H7 (cell line): ENCODE measurements around the gene JAKMIP1. TPM values are rescaled to one million over a fixed set of nuclear protein-coding genes. Genes with fewer than 3 reads are reported as not detected.

Experiments
- DNase-seq: peaks from one replicate; pipeline ENCODE4 v3.0.0; 2012
- H3K27me3 ChIP-seq: 2 replicates; pipeline ENCODE4 v1.6.0; 2011; ENCODE audit warnings: mild to moderate bottlenecking, low read length; ENCODE audit not compliant: control insufficient read depth, insufficient read depth
- H3K36me3 ChIP-seq: replicated peaks from 2 replicates; pipeline ENCODE4 v1.5.1; 2011; ENCODE audit warnings: low read length; ENCODE audit not compliant: control insufficient read depth, insufficient read depth
- H3K4me3 ChIP-seq: 2 replicates; pipeline ENCODE4 v1.5.1; 2011; ENCODE audit warnings: low read depth, mild to moderate bottlenecking, control low read depth, low read length, moderate library complexity; ENCODE audit not compliant: insufficient read depth
- total RNA-seq: library from RNA; depleted of rRNA; stranded (reverse); fragments of >200 nt; shearing (Covaris generic); gene quantifications from 2 replicates; pipeline ENCODE4 v1.2.3, GENCODE V29; 2014

JAKMIP1 gene
- total RNA-seq, 1 experiment from 2014 or later: 10.3 TPM

DNA sequence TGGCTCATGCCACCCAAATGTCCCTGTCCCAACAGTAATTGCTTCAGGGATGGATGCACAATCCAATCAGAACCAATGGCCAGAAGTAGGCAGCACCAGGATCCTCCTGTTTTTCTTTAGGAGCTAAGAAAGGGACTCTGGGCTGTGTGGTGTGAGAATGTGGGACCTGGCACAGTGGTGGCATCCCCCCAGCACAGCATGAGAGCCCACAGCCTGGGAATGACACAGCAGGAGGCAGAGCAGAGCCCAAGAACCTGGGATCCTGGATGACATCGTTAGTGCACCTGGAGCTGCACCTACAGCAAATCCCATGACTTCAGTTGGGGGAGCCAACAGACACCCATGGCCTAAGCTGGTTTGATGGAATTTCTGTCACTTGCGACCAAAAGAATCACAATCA lies 111.4 kb downstream of the JAKMIP1 start:
- H3K4me3 ChIP-seq: no peak overlapping the region
- no peaks in the 10 kb centered on the region for H3K27me3 ChIP-seq
- DNase-seq: no peak
- no peaks in the 10 kb centered on the region for H3K36me3 ChIP-seq

DNA sequence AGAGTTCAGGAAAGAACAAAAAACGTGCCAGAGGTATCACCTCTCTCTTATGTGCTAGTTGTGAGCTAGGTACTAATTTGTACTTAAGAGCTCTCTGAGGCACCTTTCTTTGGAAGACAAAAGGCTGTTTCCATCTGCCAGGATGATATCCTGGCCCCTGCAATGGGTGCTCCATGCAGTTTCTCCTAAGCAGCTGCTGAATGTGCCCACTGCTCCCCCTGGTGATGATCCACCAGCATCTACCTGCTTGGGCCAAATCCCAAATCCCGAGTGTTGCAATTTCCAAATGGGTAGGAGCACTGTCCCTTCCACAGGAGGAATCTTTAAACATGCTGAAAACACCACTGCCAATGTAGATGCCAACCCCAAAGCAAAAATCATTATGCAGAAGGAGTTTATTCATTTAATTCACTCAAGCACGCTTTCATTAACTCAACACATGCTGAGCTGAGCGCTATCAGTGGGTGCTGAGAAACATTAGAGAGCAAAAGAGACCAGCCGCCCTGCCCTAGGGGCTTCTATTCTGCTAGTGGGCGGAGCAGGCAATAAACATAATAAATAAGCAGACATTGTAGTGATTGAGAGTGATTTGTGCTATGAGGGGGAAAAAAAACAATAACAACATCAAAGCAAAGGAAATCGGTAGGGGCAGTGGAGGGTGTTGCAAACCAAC lies 112.5 kb downstream of the JAKMIP1 start:
- H3K4me3 ChIP-seq: no peak overlapping the region
- H3K36me3 ChIP-seq: no peaks in the 10 kb centered on the region
- H3K27me3 ChIP-seq: no peaks in the 10 kb centered on the region
- DNase-seq: peak; percentile 80

DNA sequence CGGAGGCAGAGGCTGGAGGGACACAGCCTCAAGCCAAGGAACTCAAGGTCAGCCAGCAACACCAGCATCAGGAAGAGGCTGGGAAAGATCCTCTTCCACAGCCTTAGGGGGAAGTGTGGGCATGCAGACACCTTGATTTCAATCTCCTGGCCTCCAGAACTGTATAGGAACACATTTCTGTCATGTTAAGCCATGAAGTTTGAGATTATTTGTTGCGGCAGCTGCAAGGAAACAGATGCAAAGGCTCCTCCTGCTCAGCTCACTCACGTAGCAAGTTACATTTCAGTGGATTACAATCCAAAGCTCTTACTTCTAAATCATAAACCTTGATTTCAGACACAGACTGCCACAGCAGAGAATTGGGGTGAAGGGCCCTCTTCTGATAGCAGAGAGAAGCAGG lies 113.5 kb downstream of the JAKMIP1 start:
- H3K36me3 ChIP-seq: no peaks in the 10 kb centered on the region
- no peaks in the 10 kb centered on the region for H3K27me3 ChIP-seq
- H3K4me3 ChIP-seq: no peak overlapping the region
- no peak for DNase-seq

DNA sequence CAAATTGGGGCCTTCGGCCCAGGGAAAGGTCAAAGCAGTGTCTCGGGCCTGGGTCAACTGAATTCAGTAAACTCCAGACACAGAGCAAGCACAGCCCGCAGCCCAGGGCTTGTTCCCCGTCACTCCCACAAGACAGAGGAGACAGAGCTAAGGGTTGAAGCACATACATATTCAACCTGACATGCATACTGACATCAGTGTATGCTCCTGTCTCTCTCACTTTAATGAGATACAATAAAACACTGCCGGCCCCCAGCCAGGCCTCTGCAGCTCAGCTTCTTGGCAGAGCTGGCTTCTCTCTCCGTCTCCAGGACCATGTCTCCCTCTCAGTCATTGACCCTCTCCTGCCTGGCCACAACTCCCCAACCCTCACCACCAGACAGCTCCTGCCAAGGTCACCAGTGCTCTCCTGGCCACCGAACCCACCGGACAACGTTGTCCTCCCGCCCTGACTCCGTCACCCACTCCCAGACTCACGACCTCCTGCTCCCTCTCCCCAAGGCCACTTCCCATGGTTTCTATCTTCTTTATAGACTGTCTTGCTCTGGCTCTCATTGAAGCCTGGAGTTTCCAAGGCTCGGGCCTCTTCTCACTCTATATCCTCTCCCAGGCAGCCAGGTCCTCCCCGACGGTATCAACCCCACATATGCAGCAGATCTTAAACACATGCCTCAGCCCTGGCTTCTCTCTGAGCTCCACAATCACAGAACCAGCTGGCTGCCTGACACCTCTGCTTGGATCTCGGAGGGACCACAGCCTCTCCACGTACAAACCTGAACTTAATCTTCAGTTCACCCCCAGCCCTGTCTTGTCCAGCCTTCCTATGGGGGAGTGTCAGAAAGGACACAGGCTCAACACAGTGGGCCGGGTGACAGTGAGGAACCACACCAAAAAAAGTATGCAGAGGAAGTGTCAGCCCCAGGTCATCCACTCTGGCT lies 114.4 kb downstream of the JAKMIP1 start:
- Histone ChIP-seq H3K36me3 (no peaks in the 10 kb centered on the region), H3K4me3 (no peak overlapping the region), H3K27me3 (no peaks in the 10 kb centered on the region)
- DNase-seq: no peak

DNA sequence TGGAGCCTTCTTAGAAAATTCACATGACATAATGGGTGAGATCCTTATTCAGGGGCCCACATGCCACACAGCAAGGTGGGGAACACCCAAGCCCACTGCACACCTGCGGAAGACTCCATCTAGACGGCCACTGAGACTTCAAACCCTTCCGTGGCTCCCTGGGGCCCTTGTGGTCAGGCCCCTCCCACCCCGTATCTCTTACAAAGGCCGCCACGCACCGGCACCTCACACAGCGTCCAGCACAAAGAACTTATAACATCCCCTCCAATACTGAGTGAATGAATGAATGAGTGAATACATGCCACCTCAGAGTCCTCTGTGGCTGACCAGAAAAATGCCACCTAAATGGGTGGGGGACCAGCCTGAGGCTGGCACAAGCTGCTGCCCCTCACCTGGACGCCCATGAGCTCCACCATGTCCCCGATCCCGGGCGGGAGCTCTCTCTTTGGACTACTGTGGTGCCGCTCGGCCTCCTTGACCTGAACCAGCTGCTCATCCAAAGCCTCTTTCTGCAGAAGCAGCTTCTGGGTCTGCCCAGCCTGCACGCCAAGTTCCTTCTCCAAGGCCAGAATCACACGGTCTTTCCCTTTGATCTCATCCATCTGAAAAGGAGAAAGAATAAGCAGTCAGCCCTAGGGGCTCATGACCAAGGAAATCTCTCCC lies 115.2 kb downstream of the JAKMIP1 start:
- no peak for DNase-seq
- H3K27me3 ChIP-seq: no peaks in the 10 kb centered on the region
- H3K4me3 ChIP-seq: no peak overlapping the region

DNA sequence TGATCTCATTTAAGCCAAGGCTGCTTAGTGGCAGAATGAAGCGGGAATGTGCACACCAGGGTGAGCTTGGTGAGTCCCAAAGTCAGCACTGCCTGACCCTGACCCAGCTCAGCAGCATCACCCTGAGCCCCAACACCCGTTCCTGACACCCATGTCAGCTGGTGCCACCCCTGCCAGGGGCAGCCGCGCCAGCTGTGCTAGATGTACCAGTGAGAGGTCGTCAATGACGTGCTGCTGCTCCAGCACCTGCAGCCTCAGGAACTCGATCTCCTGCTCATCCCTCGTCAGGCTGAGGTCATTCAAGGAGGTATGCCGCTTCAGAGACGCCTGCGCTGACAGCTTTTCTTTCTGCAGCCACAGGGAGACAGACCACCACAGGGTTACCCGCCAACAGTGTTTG lies 120.4 kb downstream of the JAKMIP1 start:
- no peaks in the 10 kb centered on the region for H3K36me3 ChIP-seq
- DNase-seq: no peak
- H3K4me3 ChIP-seq: no peak overlapping the region

More for the DNA sequence above, 115.2 kb downstream of the JAKMIP1 start:
- H3K36me3 ChIP-seq: no peaks in the 10 kb centered on the region

DNA sequence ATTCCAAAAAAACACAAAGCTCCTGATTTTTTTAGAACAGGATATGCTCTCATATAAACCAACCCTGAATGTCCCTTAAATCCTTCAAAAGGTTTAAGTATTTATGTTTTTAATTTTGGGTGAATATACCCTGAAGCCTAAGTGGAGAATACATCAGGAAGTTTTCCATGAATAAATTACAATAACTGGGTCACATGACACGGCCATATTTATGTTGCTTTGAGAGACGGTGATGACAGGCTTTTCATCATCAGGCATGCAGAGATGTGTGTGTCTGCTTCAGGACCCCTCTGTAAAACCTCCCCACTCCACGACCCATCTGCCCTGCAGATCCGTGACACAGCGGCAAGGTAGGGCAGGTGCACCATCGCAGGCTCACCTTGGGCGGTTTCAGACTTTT lies 121.8 kb downstream of the JAKMIP1 start:
- H3K4me3 ChIP-seq: no peak overlapping the region
- DNase-seq: no peak

More for the DNA sequence above, 120.4 kb downstream of the JAKMIP1 start:
- no peaks in the 10 kb centered on the region for H3K27me3 ChIP-seq

DNA sequence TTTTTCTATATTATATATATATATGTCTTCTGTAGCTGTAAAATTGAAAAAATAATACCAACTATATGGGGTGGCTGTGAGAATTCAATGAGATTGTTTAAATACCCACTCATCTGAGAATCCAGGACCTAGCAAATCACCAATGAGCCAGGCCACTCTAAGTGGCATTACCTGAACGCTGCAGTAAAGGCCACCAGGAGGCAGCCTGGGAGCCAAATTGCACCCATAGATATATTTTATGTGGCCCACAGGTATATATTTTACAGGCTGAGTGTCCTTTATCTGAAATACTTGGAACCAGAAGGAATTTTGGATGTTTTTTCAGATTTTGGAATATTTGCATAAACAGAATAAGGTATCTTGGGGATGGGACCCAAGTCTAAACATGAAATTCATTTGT lies 124.0 kb downstream of the JAKMIP1 start:
- H3K36me3 ChIP-seq: no peaks in the 10 kb centered on the region
- DNase-seq: peak; percentile 76
- no peak overlapping the region for H3K4me3 ChIP-seq
- H3K27me3 ChIP-seq: no peaks in the 10 kb centered on the region

More for the DNA sequence above, 121.8 kb downstream of the JAKMIP1 start:
- Histone ChIP-seq H3K36me3 (no peaks in the 10 kb centered on the region), H3K27me3 (no peaks in the 10 kb centered on the region)

DNA sequence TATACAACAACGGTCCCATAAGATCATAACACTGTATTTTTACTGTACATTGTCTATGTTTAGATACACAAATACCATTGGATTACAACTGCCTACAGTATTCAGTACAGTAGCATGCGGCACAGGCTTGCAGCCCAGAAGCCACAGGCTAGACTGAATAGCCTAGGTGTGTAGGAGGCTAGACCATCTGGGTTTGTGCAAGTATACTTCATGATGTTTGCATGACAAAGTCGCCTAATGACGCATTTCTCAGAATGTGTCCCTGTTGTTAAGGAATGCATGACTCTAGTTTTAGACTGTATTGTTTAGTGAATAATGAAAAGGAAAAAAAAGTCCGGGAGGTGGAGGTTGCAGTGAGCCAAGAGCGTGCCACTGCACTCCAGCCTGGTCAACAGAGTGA lies 125.6 kb downstream of the JAKMIP1 start:
- DNase-seq: no peak

DNA sequence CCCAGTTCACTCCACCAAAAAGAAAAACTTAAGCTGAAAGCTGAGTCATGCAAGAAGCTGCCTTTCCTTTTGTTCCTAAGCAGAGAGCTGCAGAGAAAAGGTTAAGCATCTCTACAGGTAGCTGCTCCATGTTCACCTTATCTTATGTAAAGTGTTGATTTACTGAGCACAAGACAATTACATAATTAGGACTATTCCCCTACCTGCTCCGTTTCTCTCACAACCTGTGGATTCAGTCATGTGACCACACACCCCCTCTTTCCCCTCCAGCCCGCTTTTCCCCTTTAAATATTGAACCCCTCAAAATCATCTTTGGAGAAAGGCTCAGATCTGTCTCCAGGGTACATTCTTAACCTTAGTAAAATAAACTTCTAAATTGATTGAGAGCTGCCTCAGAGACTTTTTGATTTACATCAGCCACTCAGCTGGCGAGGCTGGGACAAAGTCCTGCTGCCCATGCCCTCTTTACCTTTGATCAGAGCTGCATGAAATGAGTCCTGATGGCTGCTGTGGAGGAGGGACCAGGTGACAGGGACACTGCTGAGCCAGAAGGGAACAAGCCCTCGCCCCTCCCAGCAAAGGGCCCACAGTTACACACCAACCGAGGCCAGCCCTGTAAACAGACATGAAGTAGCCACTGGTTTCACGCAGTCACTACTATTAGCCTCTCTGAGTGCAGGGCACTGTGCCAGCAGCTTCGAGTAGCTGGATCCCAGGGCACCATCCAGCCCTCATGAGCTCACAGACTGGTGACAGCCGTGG lies 128.2 kb downstream of the JAKMIP1 start:
- no peak for DNase-seq
- Histone ChIP-seq H3K36me3 (no peaks in the 10 kb centered on the region), H3K4me3 (no peak overlapping the region), H3K27me3 (peaks cover 1% of the 10 kb centered on the region; the same call in 1 of the 2 replicates)

More for the DNA sequence above, 125.6 kb downstream of the JAKMIP1 start:
- H3K4me3 ChIP-seq: no peak overlapping the region
- peaks cover 1% of the 10 kb centered on the region; the same call in 1 of the 2 replicates for H3K27me3 ChIP-seq
- H3K36me3 ChIP-seq: no peaks in the 10 kb centered on the region

DNA sequence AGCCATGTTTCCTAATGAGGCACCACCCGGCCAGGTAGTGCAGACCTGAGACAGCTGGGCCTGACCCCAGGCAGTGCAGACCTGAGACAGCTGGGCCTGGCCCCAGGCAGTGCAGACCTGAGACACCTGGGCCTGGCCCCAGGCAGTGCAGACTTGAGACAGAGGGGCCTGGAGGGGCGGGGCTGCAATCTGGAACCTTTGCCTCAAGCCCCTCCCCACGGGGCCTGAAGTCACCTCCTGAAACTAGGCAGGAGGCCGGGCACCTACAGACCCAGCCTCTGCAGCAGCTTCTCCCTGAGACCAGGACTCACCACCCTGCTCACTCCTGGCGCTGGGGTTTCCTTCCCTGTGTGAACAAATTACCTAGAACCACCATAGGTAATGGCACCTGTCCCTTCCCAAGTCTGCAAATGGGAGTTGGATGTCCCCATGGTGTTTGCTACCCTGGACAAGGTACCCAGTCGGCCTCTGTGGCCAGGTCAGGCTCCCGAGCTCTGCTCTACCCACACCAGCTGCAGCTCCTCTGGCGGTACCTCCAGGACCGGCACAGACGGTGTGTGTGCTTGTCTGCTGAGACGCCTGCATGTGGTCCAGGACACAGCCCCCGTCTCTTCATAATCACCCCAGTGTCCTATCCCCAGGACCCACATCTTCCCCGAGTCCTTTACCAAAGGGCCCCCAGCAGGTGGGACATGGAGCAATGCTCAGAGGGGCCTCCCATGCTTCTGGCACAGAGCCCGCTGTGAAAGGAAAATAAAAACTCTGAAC lies 129.0 kb downstream of the JAKMIP1 start:
- DNase-seq: peak; percentile 72
- peaks cover 1% of the 10 kb centered on the region; the same call in 1 of the 2 replicates for H3K27me3 ChIP-seq

DNA sequence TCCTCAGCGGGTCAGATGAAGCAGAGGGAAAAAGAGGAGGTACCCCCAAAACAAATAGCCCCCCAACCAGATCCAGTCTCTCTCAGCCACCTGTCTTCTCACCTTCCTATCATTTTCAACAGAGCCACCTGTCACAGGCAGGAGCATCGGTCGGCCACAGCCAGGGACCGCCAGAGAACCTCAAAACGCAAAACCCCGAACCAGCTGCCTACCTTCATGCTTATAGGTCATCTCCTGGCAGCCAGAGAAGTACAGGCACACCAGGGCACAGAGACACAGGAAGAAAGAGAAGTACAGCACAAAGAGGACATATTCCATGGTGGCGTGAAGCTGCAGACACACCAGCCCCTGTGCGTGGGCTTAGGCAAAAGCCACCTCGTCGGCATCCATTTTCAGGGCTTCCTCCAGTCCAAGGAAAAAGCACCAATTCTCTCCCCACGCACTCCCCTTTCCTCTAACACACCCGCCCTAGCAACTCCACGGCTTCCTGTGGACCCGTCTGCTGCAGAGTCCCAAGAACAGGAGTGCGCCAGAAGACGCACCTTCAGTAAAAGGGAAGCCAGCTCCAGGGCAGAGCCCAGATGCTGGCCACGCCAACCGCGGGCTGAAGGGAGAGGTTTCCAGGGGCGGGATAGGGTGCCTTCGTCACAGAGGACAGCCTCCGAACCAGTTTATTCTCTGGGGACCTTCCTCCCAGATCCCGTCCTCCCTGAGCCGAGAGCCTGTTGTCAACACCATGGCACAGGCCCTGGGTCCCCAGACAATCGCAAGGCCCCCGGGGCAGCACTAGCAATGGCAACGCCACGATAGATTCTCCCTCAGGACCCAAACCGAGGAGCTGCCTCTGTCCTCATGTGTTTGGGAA lies 130.3 kb downstream of the JAKMIP1 start:
- H3K27me3 ChIP-seq: peaks cover 1% of the 10 kb centered on the region; the same call in 1 of the 2 replicates
- no peak for DNase-seq
- H3K36me3 ChIP-seq: no peaks in the 10 kb centered on the region
- no peak overlapping the region for H3K4me3 ChIP-seq

More for the DNA sequence above, 129.0 kb downstream of the JAKMIP1 start:
- no peak overlapping the region for H3K4me3 ChIP-seq
- H3K36me3 ChIP-seq: no peaks in the 10 kb centered on the region

DNA sequence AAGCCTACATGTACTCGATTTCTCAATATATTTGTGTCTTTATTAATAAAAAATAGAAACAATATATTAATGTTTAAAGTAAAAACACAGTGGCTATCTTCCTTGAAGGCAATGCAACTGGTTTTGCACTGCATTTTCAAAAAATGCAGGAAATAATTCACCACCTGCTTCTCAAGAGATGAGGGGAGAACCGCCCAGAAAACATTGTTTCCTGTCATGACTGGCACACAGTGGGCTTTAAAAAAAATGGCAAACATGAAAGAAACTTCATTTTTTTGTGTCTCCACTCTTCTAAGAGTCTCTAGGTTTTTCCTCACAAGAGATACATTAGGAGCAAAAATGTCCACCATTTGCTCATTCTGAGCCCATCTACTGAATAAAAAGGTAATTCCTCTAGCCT lies 131.4 kb downstream of the JAKMIP1 start:
- H3K36me3 ChIP-seq: no peaks in the 10 kb centered on the region
- no peak overlapping the region for H3K4me3 ChIP-seq
- H3K27me3 ChIP-seq: peaks cover 1% of the 10 kb centered on the region; the same call in 1 of the 2 replicates
- no peak for DNase-seq
